Renal pelvis (tissue), 4 donors: ENCODE results near the gene BCAN. TPM values are rescaled to one million over a fixed set of nuclear protein-coding genes. Genes with fewer than 3 reads are reported as not detected.

Experiments
- DNase-seq: peaks from one replicate; pipeline ENCODE4 v3.0.0-alpha.2; 2013
- polyA plus RNA-seq, 3 donors: library from polyadenylated mRNA; unstranded; fragments of 120-200 nt; gene quantifications; one replicate each; pipeline ENCODE4 v1.2.1, GENCODE V29; 2013; ENCODE audit not compliant: insufficient read length in 3 of 3

BCAN gene
- polyA plus RNA-seq, 3 donors: 0.18 to 2.2 (median 0.26) TPM

- no peak for DNase-seq
These were observed 1.3 kb downstream of the BCAN start for GRCh38 chr1:156643049-156643777.

GRCh38 chr1:156643778-156644092 lies 1.8 kb downstream of the BCAN start:
- DNase-seq: no peak

- DNase-seq: no peak
These were observed 2.2 kb downstream of the BCAN start for GRCh38 chr1:156644146-156644545.

- DNase-seq: no peak
These were observed 2.7 kb downstream of the BCAN start for GRCh38 chr1:156644640-156645039.

- no peak for DNase-seq
These were observed 3.1 kb downstream of the BCAN start for GRCh38 chr1:156645056-156645455.

- no peak for DNase-seq
These were observed 3.7 kb downstream of the BCAN start for GRCh38 chr1:156645666-156646065.

- no peak for DNase-seq
These were observed 4.9 kb downstream of the BCAN start for GRCh38 chr1:156646738-156647211.

- DNase-seq: no peak
These were observed 5.4 kb downstream of the BCAN start for GRCh38 chr1:156647351-156647750.

- DNase-seq: no peak
These were observed 6.6 kb downstream of the BCAN start for GRCh38 chr1:156648496-156648895.

GRCh38 chr1:156648951-156649350 lies 7.0 kb downstream of the BCAN start:
- DNase-seq: no peak

- peak; percentile 75 for DNase-seq
These were observed 10.4 kb downstream of the BCAN start for GRCh38 chr1:156652131-156652991.

GRCh38 chr1:156652992-156653355 lies 11.1 kb downstream of the BCAN start:
- DNase-seq: no peak

GRCh38 chr1:156654700-156655099 lies 12.8 kb downstream of the BCAN start:
- DNase-seq: no peak

- DNase-seq: no peak
These were observed 13.4 kb downstream of the BCAN start for GRCh38 chr1:156655151-156655903.

- no peak for DNase-seq
These were observed 14.1 kb downstream of the BCAN start for GRCh38 chr1:156655904-156656516.

GRCh38 chr1:156656806-156657740 lies 15.2 kb downstream of the BCAN start:
- no peak for DNase-seq

- DNase-seq: no peak
These were observed 15.9 kb downstream of the BCAN start for GRCh38 chr1:156657741-156658319.

GRCh38 chr1:156658496-156658895 lies 16.6 kb downstream of the BCAN start:
- no peak for DNase-seq

GRCh38 chr1:156658945-156659574 lies 17.1 kb downstream of the BCAN start:
- no peak for DNase-seq

GRCh38 chr1:156659661-156659987 lies 17.7 kb downstream of the BCAN start:
- DNase-seq: no peak
